ENCODE data around the gene PTH2.

DNA sequence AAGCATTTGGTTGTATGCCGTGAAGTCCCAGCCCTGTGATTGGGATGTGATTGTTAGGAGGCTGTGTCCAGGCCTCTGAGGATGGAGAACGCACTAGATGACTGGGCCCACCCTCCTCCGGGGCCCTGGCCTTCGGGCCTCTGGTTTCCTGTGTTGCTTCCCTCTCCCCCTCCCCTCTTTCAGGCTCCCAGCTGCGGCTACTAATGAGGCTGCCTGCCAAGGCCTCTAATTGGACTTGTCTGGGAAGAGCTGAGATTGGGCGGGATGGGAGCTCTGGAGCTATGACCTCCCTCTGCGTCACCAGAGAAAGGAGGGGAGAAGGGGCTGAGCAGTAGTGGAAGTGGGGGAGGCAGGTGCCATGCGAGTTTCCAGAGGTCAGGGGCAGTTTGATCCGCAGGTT is 9.9 kb downstream of the PTH2 start:
- TF ChIP-seq, protein P1, sequence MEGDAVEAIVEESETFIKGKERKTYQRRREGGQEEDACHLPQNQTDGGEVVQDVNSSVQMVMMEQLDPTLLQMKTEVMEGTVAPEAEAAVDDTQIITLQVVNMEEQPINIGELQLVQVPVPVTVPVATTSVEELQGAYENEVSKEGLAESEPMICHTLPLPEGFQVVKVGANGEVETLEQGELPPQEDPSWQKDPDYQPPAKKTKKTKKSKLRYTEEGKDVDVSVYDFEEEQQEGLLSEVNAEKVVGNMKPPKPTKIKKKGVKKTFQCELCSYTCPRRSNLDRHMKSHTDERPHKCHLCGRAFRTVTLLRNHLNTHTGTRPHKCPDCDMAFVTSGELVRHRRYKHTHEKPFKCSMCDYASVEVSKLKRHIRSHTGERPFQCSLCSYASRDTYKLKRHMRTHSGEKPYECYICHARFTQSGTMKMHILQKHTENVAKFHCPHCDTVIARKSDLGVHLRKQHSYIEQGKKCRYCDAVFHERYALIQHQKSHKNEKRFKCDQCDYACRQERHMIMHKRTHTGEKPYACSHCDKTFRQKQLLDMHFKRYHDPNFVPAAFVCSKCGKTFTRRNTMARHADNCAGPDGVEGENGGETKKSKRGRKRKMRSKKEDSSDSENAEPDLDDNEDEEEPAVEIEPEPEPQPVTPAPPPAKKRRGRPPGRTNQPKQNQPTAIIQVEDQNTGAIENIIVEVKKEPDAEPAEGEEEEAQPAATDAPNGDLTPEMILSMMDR (IDR thresholded peaks at IDR 0.05): no peak
- no peak for TF ChIP-seq POLR2A (IDR thresholded peaks at IDR 0.05)

Data from thyroid gland (tissue), 4 donors.